Lung (tissue), 12 donors: Measurements from ENCODE around the gene SELENOP. TPM values are rescaled to one million over a fixed set of nuclear protein-coding genes. Genes with fewer than 3 reads are reported as not detected.

ENCODE experiments used
- ATAC-seq: fragments of 200-7000 bp; cut with Tn5 transposase; one replicate; pipeline ENCODE4 v1.9.1; 2020; ENCODE audit warnings: moderate number of reproducible peaks; ENCODE audit not compliant: insufficient read depth, low FRiP score
- DNase-seq, 3 donors: peaks; one replicate each; pipeline ENCODE4 v3.0.0-alpha.2; 2013 to 2017
- H3K27ac ChIP-seq, 2 donors: one replicate each; pipeline ENCODE4 v1.5.1; 2013; ENCODE audit warnings: mild to moderate bottlenecking in 2 of 2, moderate library complexity in 2 of 2, control low read depth in 1 of 2, inconsistent platforms in 1 of 2, low read depth in 1 of 2, low read length in 1 of 2
- H3K27me3 ChIP-seq, 3 donors: one replicate each; pipeline ENCODE4 v1.5.1; 2013; ENCODE audit warnings: low read length in 2 of 3; ENCODE audit not compliant: control insufficient read depth in 3 of 3, insufficient read depth in 3 of 3
- H3K36me3 ChIP-seq, 4 donors: one replicate each; pipeline ENCODE4 v1.5.1; 2013; ENCODE audit warnings: low read length in 4 of 4, mild to moderate bottlenecking in 1 of 4, moderate library complexity in 1 of 4; ENCODE audit not compliant: control insufficient read depth in 4 of 4, insufficient read depth in 4 of 4
- H3K4me1 ChIP-seq, 5 donors: one replicate each; pipeline ENCODE4 v1.5.1; 2013; ENCODE audit warnings: low read length in 5 of 5, mild to moderate bottlenecking in 2 of 5, moderate library complexity in 1 of 5; ENCODE audit not compliant: control insufficient read depth in 5 of 5, insufficient read depth in 5 of 5
- H3K4me3 ChIP-seq: one replicate; pipeline ENCODE4 v1.5.1; 2013; ENCODE audit warnings: mild to moderate bottlenecking, control low read depth, moderate library complexity
- H3K9ac ChIP-seq, 2 donors: one replicate each; pipeline ENCODE4 v1.5.1; 2013; ENCODE audit warnings: low read length in 2 of 2, control low read depth in 1 of 2; ENCODE audit not compliant: insufficient read depth in 1 of 2
- H3K9me3 ChIP-seq, 4 donors: one replicate each; pipeline ENCODE4 v1.5.1; 2013; ENCODE audit warnings: low read length in 3 of 4, mild to moderate bottlenecking in 1 of 4, moderate library complexity in 1 of 4; ENCODE audit not compliant: control insufficient read depth in 4 of 4, insufficient read depth in 3 of 4
- CTCF ChIP-seq: IDR thresholded peaks from 2 replicates; pipeline ENCODE4 v1.5.1; 2012; ENCODE audit warnings: mild to moderate bottlenecking; ENCODE audit errors: control extremely low read depth, extremely low read depth
- WGBS, 2 donors: extraction: QIAGEN DNeasy Blood & Tissue Kit; methylation state at CpG; one replicate each; pipeline ENCODE4 v1.1.7; 2013; 5-methylcytosine and 5-hydroxymethylcytosine counted together
- polyA plus RNA-seq, 2 donors: library from polyadenylated mRNA; stranded (reverse); fragments of 200-250 nt; gene quantifications; one replicate each; pipeline ENCODE4 v1.2.1, GENCODE V29; 2013
- total RNA-seq, 2 donors: library from RNA; depleted of rRNA in 1 of 2; stranded (reverse); fragments of >200 nt in 1 of 2; gene quantifications; one replicate each; pipeline ENCODE4 v1.2.1, GENCODE V29; 2014 to 2021
- donor health status: control.
- donor health status: control.
- donor health status: Bipolar disorder and iron deficiency.
- donor health status: healthy.
- donor health status: DM: yes; HTN: yes; CAD: no.

Gene SELENOP
- total and polyA plus RNA-seq, 4 donors: 211 to 756 (median 335) TPM

DNA sequence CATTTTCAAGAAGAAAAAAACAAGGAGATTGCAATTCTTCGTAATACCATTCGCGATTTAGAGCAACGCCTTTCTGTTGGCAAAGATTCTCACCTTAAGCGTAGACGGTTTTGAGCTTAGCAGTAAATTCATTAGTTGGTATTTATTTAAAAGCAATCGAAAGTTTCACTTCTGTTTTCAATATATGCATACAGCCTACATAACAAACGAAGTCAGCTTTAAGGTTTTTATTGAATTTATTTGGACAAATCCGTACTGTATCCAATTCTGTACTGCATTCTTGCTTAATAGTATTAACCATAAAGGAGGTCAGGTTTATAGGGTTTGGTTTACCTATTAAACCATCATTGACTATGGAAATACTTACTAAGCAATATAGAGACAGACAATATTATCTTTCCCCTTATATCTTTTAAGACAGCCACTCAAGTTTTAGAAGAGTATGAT, 12.0 kb downstream of the SELENOP start:
- Histone ChIP-seq H3K9me3 (peaks cover 0 to 4% (median 0%) of the 10 kb centered on the region in 4 donors), H3K4me1 (no peaks in the 10 kb centered on the region), H3K9ac (no peak overlapping the region), H3K27me3 (no peaks in the 10 kb centered on the region), H3K27ac (no peak overlapping the region), H3K36me3 (peaks cover 5 to 33% (median 19%) of the 10 kb centered on the region in 4 donors), H3K4me3 (no peak overlapping the region)
- ATAC-seq: no peak
- peak in 1 of 3 donors; percentile 4 for DNase-seq
- 94 to 95% methylated on average over 9 of the region's 9 CpGs for WGBS, 2 donors
- no peak for TF ChIP-seq CTCF

DNA sequence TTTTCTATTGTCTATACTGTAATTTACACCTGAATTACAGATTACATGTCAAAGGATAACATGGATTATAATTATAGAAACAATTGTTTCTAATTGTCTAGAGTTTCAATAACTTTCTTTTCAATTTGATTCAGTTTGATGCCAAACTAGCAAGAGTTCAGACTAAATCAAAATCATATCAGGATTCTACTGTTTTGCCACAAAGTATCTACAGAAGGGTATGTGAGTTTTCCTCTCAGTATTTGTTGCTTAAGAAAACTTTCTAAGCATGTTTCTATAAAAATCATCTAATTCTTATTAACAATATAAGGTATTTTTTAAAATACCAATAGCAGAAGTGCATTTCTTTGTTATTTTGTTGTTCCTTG, 12.5 kb downstream of the SELENOP start:
- ATAC-seq: no peak
- Histone ChIP-seq H3K36me3 (peaks cover 5 to 30% (median 17%) of the 10 kb centered on the region in 4 donors), H3K27me3 (no peaks in the 10 kb centered on the region)

GRCh38 chr5:42798284-42799240, 13.1 kb downstream of the SELENOP start:
- no peak for ATAC-seq

More for the DNA sequence above, 12.5 kb downstream of the SELENOP start:
- TF ChIP-seq CTCF: no peak
- Histone ChIP-seq H3K9me3 (peaks cover 0 to 4% (median 0%) of the 10 kb centered on the region in 4 donors), H3K27ac (no peak overlapping the region), H3K9ac (no peak overlapping the region), H3K4me1 (no peaks in the 10 kb centered on the region), H3K4me3 (no peak overlapping the region)
- peak in 1 of 3 donors; percentile 3 for DNase-seq

More at GRCh38 chr5:42798284-42799240, 13.1 kb downstream of the SELENOP start:
- peaks cover 0 to 4% (median 0%) of the 10 kb centered on the region in 4 donors for H3K9me3 ChIP-seq
- WGBS, 2 donors: 95 to 98% methylated on average over 6 of the region's 6 CpGs
- H3K27ac ChIP-seq: peak overlapping the region in 1 of 2 donors; percentile 47
- no peaks in the 10 kb centered on the region for H3K27me3 ChIP-seq
- H3K4me1 ChIP-seq: no peaks in the 10 kb centered on the region
- H3K4me3 ChIP-seq: no peak overlapping the region
- H3K36me3 ChIP-seq: peaks cover 4 to 26% (median 12%) of the 10 kb centered on the region in 4 donors
- peak in 1 of 3 donors; percentile 12 for DNase-seq
- TF ChIP-seq CTCF: no peak
- no peak overlapping the region for H3K9ac ChIP-seq
